K562 (cell line): ENCODE results near the gene RING1. TPM values are rescaled to one million over a fixed set of nuclear protein-coding genes. Genes with fewer than 3 reads are reported as not detected.

Experiments used
- ATAC-seq: fragments of 200-7000 bp; cut with Tn5 transposase; 3 replicates; pipeline ENCODE4 v1.9.1; 2020; ENCODE audit warnings: moderate library complexity
- BruUV-seq: library from RNA; stranded (reverse); fragments of 400-500 nt; replicated peaks from 2 replicates; lab custom pipeline; 2021; lab: Mats Ljungman, UMichigan
- CTCF ChIA-PET: fragments of 300-600 bp; formaldehyde crosslinking; extraction: SDS; loops from one replicate; lab custom pipeline; 2021; ENCODE audit warnings: low intra/inter-chr PET ratio; lab: Yijun Ruan, JAX
- POLR2A ChIA-PET: fragments of 300-600, 350-650 bp; sonication (Branson Sonifier 250); formaldehyde crosslinking; extraction: SDS; loops from one replicate; lab custom pipeline; 2021; ENCODE audit warnings: antibody characterized with exemption, inconsistent platforms; lab: Yijun Ruan, JAX
- DNase-seq, 4 experiments: peaks; one replicate each; pipeline versions ENCODE4 v3.0.0 to v3.0.0-alpha.2; 2011 to 2018; ENCODE audit warnings: low spot score in 3 of 4, mixed read lengths in 3 of 4; ENCODE audit errors: extremely low read depth in 1 of 4
- FAIRE-seq: peaks from 2 replicates; lab custom pipeline; 2011; peaks lifted over from hg19 to GRCh38; lab: Jason Lieb, UNC
- H2AFZ ChIP-seq: 2 replicates; pipeline ENCODE4 v1.6.0; 2011; ENCODE audit warnings: low read depth, low read length, control low read depth, inconsistent platforms
- H3K27ac ChIP-seq: fragments of 200-600 bp; 3 replicates; pipeline ENCODE4 v1.8.0; 2011; ENCODE audit warnings: low read depth, mild to moderate bottlenecking, control low read depth, inconsistent platforms, low read length, moderate library complexity, mixed read lengths; ENCODE audit errors: extremely low read depth
- H3K27me3 ChIP-seq, 2 experiments: fragments of 300-600 bp in 1 of 2; 2 replicates in 1 of 2; 3 replicates in 1 of 2; pipeline versions ENCODE4 v1.6.0 to v1.8.0; 2011; ENCODE audit warnings: inconsistent platforms in 2 of 2, low read length in 2 of 2, mild to moderate bottlenecking in 1 of 2, mixed read lengths in 1 of 2, moderate library complexity in 1 of 2; ENCODE audit not compliant: control insufficient read depth in 2 of 2, insufficient read depth in 2 of 2
- H3K36me3 ChIP-seq: fragments of 300-600 bp; 3 replicates; pipeline ENCODE4 v1.8.0; 2011; ENCODE audit warnings: mild to moderate bottlenecking, low read length, inconsistent platforms; ENCODE audit not compliant: control insufficient read depth, insufficient read depth
- H3K4me1 ChIP-seq, 2 experiments: fragments of 200-600 bp in 1 of 2; replicated peaks in 1 of 2; 2 replicates in 1 of 2; 3 replicates in 1 of 2; pipeline versions ENCODE4 v1.5.1 to v1.8.0; 2011; ENCODE audit warnings: inconsistent platforms in 2 of 2, low read length in 2 of 2, mild to moderate bottlenecking in 1 of 2, mixed read lengths in 1 of 2, moderate library complexity in 1 of 2; ENCODE audit not compliant: control insufficient read depth in 2 of 2, insufficient read depth in 2 of 2
- H3K4me2 ChIP-seq: 2 replicates; pipeline ENCODE4 v1.6.1; 2011; ENCODE audit warnings: low read length, control low read depth, inconsistent platforms, mixed read lengths; ENCODE audit not compliant: insufficient read depth
- H3K4me3 ChIP-seq: fragments of 200-600 bp; sonication (generic), shearing (Covaris generic); 2 replicates; pipeline ENCODE4 v1.5.1; 2016; ENCODE audit warnings: control low read depth, inconsistent platforms
- H3K79me2 ChIP-seq: fragments of 200-600 bp; 3 replicates; pipeline ENCODE4 v1.8.0; 2011; ENCODE audit warnings: low read length, inconsistent platforms; ENCODE audit not compliant: control insufficient read depth, insufficient read depth
- H3K9ac ChIP-seq, 2 experiments: 2 replicates each; pipeline versions ENCODE4 v1.6.0 to v1.6.1; 2011; ENCODE audit warnings: low read depth in 2 of 2, low read length in 2 of 2, control low read depth in 1 of 2, inconsistent platforms in 1 of 2, mild to moderate bottlenecking in 1 of 2, mixed read lengths in 1 of 2; ENCODE audit not compliant: insufficient read depth in 1 of 2
- H3K9me1 ChIP-seq: one replicate; pipeline ENCODE4 v1.6.0; 2011; ENCODE audit warnings: inconsistent platforms, mild to moderate bottlenecking, low read length, moderate library complexity; ENCODE audit not compliant: control insufficient read depth, insufficient read depth
- H3K9me3 ChIP-seq: replicated peaks from 2 replicates; pipeline ENCODE4 v1.5.1; 2011; ENCODE audit warnings: low read depth, low read length, inconsistent platforms; ENCODE audit not compliant: control insufficient read depth, insufficient read depth
- H4K20me1 ChIP-seq: replicated peaks from 2 replicates; pipeline ENCODE4 v1.6.1; 2011; ENCODE audit warnings: low read length, inconsistent platforms, mixed read lengths; ENCODE audit not compliant: control insufficient read depth, insufficient read depth
- FIP1L1 ChIP-seq: fragments of 200-400 bp; formaldehyde crosslinking; IDR thresholded peaks from 2 replicates; pipeline ENCODE4 v1.6.1; 2018; ENCODE audit warnings: mild to moderate bottlenecking, low read depth, low read length; ENCODE audit not compliant: poor library complexity, severe bottlenecking
- HOXB6 ChIP-seq: fragments of 250-450 bp; sonication (Bioruptor Pico); IDR thresholded peaks from 2 replicates; pipeline ENCODE4 v1.5.1; 2022; ENCODE audit warnings: mild to moderate bottlenecking, borderline replicate concordance
- MYC ChIP-seq, 2 experiments: fragments of 250-450 bp in 1 of 2; sonication (Bioruptor Pico) in 1 of 2; IDR thresholded peaks; 2 replicates each; pipeline versions ENCODE4 v1.5.1 to v1.6.1; 2012 to 2021; ENCODE audit warnings: low read depth in 2 of 2, borderline replicate concordance in 1 of 2, improper control_type of control experiment in 1 of 2, low read length in 1 of 2, mild to moderate bottlenecking in 1 of 2, moderate library complexity in 1 of 2
- TAF7 ChIP-seq: fragments of 450-650 bp; IDR thresholded peaks from 2 replicates; pipeline ENCODE4 v1.6.1; 2016; ENCODE audit warnings: missing genetic modification characterization, missing compliant biosample characterization
- TGIF2 ChIP-seq: sonication (generic); formaldehyde crosslinking; IDR thresholded peaks from 2 replicates; pipeline ENCODE4 v1.8.1; 2022; ENCODE audit warnings: mild to moderate bottlenecking, missing genetic modification reagents, moderate library complexity
- THRAP3 ChIP-seq: fragments of 450-650 bp; IDR thresholded peaks from 2 replicates; pipeline ENCODE4 v1.6.1; 2016; ENCODE audit warnings: mild to moderate bottlenecking, inconsistent platforms, borderline replicate concordance
- ZBTB7A ChIP-seq: IDR thresholded peaks from 2 replicates; pipeline ENCODE4 v1.6.1; 2011; ENCODE audit warnings: low read depth, mild to moderate bottlenecking, low read length, moderate library complexity, borderline replicate concordance; ENCODE audit not compliant: control insufficient read depth
- ZNF124 ChIP-seq: sonication (generic); formaldehyde crosslinking; IDR thresholded peaks from 2 replicates; pipeline ENCODE4 v1.8.1; 2022; ENCODE audit warnings: missing genetic modification reagents
- ZNF146 ChIP-seq: IDR thresholded peaks from one replicate; pipeline ENCODE4 v1.6.1; 2018; ENCODE audit warnings: missing compliant biosample characterization; ENCODE audit not compliant: unreplicated experiment
- ZNF717 ChIP-seq: fragments of 250-450 bp; sonication (Bioruptor Pico); IDR thresholded peaks from 2 replicates; pipeline ENCODE4 v1.5.0; 2021
- WGBS: fragments of 100-300 bp; shearing (Covaris generic); methylation state at CpG from one replicate; pipeline ENCODE4 v1.1.6; 2016; ENCODE audit warnings: low coverage, mixed read lengths; ENCODE audit not compliant: insufficient coverage; ENCODE audit errors: missing lambda C conversion rate; 5-methylcytosine and 5-hydroxymethylcytosine counted together
- in situ Hi-C: fragments of 300-500 bp; cut with MboI; formaldehyde crosslinking; loops from 4 replicates; pipeline ENCODE4 v1.15.0; 2018; ENCODE audit warnings: inconsistent platforms, mixed read lengths
- intact Hi-C: fragments of 100-400 bp; cut with micrococcal nuclease; formaldehyde crosslinking; loops from 2 replicates; pipeline ENCODE4 v1.14.2; 2022
- polyA plus RNA-seq, 8 experiments: library from polyadenylated mRNA; depleted of rRNA in 4 of 8; stranded (reverse) in 5 of 8; unstranded in 3 of 8; fragments of >200 nt; fragmentation: Nextera tagmentation in 2 of 8; fragmentation: Illumina TruSeq in 1 of 8; extraction: Ambion mirVana in 2 of 8; extraction: Trizol in 1 of 8; gene quantifications; 2 replicates each; pipeline versions ENCODE4 v1.2.1 to v1.2.3, GENCODE V29; 2011 to 2014; ENCODE audit warnings: inconsistent platforms in 1 of 8, missing spikeins in 1 of 8
- total RNA-seq, 7 experiments: library from RNA; depleted of rRNA in 6 of 7; stranded (reverse); fragments of >200 nt in 6 of 7; fragmentation: Illumina TruSeq in 2 of 7; extraction: Trizol in 2 of 7; gene quantifications; 2 replicates each; pipeline versions ENCODE4 v1.2.1 to v1.2.3, GENCODE V29; 2011 to 2021; ENCODE audit warnings: low replicate concordance in 1 of 7

RING1 gene
- total and polyA plus RNA-seq, 9 of the 15 experiments (the other 6 are each of a cell fraction or from before 2014, with no cell fraction given): 4.2 to 59.1 (median 36.9) TPM

DNA sequence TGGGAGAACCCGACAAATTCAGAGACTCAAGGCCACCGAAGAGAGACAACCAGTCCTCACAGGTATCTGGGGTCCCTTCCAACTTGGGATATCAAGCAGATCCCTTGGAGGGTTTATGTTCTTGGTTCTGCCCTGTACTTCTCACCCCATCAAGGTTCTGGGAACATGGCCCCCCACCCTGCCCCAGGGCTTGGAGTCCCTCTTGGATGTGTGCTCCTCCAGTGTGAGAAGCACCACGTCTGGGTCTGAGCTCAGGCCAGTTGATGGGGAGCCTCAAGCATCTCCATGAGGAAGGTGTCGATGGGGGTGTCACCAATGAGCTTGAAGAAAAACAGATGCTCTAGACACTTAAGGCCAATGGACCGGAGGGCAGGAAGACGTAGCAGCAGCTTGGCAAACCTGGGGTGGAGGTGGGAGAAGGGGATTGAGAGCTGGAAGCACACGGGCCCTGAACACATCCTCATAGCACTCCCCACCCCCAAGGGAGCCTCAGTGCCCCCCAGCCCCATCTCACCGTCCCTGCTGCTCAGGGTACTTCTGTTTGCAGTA is 13.8 kb upstream of the RING1 start:
- Histone ChIP-seq H3K9me3 (no peaks in the 10 kb centered on the region), H3K9ac (peak overlapping the region in 1 of 2 experiments; percentile 15; a peak in 1 of 4 replicates), H3K36me3 (peaks cover 35% of the 10 kb centered on the region; the same call in 2 of the 3 replicates), H2AFZ (no peak overlapping the region), H3K27ac (no peak overlapping the region), H3K4me1 (peaks cover 16 to 30% of the 10 kb centered on the region in 2 experiments; a peak in 4 of 5 replicates), H3K4me3 (no peak overlapping the region), H4K20me1 (peaks cover 6% of the 10 kb centered on the region; the same call in 1 of the 2 replicates), H3K27me3 (peaks cover 11 to 14% of the 10 kb centered on the region in 2 experiments; a peak in 4 of 5 replicates), H3K79me2 (peaks cover 16% of the 10 kb centered on the region)
- in situ Hi-C loops: no loop called here
- BruUV-seq: no TSS peak
- CTCF ChIA-PET: interaction anchor here (0.6 kb wide), 1 partner anchor 156 kb away, joined by 3 read pairs; no protein-coding TSS in a partner anchor
- TF ChIP-seq ZNF717 (no peak), FIP1L1 (no peak), THRAP3 (no peak), MYC (IDR thresholded peaks at IDR 0.05; ENCODE audit: low read depth, low read length) (no peak), MYC (CRISPR knock-in tag; IDR thresholded peaks at IDR 0.05; ENCODE audit: borderline replicate concordance, low read depth) (no peak), ZBTB7A (no peak), ZNF146 (CRISPR knock-in tag) (no peak), TAF7 (tag) (no peak), HOXB6 (CRISPR knock-in tag) (no peak), TGIF2 (CRISPR knock-in tag) (no peak), ZNF124 (no peak)
- TF ChIP-seq, all 486 proteins: peak for 0
- 79% methylated on average over 8 of the region's 8 CpGs for WGBS
- no peak for ATAC-seq
- H3K9me1 ChIP-seq: peaks cover 7% of the 10 kb centered on the region
- H3K4me2 ChIP-seq: no peak overlapping the region
- FAIRE-seq: no peak
- POLR2A ChIA-PET: interaction anchor here (0.5 to 1.6 kb wide), 3 partner anchors 9 to 43 kb away, joined by 3 to 4 read pairs (median 4); no protein-coding TSS in a partner anchor
- no peak for DNase-seq
- intact Hi-C loops: no loop called here
